Activated T-helper 1 cell treated with Interleukin-2 at 50 U/mL for 16 hours (primary cell): ENCODE results near the gene CLEC2L.

Experiments
- DNase-seq: peaks from one replicate; pipeline ENCODE4 v3.0.0-alpha.2; 2020; ENCODE audit warnings: low read depth

CLEC2L gene

DNA sequence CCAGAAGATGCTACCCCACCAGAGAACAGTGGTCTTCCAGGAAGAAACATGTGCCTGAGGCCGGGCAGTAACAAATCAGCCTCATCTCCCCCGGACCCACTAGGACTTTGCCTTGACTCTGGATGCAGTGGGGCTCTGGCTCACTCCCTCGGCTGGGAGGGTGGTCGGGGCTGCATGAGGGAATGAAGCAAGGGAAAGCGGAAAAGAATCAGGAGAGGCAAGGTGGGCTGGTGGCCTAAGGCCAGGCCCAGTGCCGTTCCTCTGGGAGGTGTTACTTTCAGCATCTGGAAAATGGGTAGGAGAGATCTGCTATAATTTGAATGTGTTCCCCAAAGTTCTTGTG, 51.8 kb downstream of the CLEC2L start:
- DNase-seq = no peak

DNA sequence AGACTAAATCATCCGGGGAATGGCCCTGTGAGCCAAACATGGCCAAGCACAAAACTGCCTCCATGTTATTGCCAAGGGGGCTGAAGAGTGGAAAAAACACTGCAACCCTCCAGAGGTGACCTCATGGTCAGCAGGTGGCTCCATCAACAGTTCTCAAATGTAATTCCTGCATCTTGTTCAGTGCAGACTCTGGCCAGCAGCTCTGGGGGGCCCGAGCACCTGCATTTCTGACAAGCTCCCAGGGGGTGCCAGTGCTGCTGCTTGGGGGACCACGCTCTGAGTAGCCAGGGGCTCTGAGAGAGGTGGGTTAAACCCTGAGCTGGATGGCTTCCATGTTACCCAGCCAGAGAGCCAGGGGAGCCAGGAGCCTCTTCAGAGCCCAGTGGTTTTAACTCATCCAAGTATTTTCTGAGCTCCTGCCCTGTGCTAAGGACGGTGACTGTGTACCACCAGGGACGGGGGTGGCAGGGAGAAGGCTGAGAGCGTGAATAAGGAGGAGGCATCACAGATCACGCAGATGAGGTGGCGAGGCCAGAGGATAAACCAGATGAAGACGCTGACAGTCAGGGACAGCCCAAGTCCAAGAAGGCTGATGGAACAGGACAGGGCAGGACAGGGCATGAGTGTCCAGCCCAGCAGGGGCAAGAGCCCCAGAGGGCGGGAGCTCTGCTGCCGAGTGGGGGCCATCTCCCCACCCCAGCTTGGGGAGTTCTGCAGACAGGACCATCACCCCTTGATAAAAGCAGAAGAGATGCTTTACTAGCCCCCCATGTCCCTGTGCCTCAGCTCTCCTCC, 52.9 kb downstream of the CLEC2L start:
- no peak for DNase-seq

DNA sequence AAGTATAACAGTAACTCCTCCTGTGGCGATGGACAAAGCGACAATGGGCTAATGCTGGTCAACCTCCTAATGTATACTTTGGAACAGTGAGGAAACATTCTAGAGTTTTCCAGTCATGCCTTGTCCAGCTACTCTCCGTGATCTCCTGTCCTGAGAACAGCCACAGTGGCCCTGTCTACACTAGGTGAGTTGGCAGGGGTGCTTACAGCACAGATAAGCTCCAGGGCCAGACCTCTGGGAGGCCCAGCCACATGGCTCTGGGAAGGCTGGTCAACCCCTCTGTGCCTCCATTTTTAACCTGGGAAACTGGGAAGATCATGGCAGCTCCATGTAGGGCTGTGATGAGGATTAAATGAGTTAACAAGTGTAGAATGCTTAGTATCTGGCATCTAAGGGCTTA, 57.0 kb downstream of the CLEC2L start:
- DNase-seq = no peak

DNA sequence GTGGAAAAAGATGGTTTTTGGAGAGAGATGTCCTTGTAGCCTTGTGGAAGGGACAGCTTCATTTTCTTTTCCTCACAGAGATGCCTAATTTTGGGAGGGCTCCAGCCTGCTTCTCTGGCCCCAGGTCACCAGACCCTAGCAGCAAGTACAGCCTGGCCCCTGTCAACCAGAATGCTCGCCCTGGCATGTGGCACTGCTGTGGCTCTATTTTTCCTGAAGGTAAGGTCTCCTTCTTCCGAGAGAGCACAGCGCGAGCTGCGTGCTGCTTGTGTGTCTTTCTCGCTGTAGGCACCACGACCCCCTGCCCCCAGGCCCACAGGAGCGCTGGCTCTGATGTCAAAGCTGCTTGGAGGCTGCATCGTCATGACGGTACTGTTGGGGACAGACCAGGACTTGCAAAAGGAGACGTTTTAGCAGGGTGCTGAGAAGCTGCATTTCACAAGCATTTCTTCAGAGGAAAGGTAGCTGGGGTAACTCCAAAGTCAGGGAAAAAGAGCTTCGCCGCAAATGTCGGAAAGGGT, 58.7 kb downstream of the CLEC2L start:
- no peak for DNase-seq

DNA sequence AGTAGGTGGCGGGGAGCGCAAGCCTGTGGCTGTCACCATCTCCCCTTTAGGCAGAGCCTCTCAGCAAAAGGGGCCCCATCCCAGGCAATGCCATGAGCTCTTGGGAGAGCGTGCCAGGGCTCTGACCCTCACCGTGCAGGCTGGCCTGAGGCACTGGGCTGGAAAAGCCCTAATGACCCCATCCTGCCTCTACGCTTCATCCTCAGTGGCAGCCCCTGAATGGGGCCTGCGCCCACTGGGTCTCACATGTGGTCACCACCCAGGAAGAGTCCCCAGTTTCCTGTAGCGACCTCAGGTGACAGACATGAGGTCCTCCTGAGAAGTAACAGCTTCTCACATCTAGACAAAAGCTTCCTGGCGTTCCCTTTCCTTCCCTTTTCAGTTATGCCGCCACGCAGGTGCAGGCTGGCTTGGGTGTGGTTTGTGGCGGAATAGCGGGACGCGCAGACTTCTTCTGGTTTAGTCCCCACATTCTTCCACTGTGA, 59.2 kb downstream of the CLEC2L start:
- no peak for DNase-seq

DNA sequence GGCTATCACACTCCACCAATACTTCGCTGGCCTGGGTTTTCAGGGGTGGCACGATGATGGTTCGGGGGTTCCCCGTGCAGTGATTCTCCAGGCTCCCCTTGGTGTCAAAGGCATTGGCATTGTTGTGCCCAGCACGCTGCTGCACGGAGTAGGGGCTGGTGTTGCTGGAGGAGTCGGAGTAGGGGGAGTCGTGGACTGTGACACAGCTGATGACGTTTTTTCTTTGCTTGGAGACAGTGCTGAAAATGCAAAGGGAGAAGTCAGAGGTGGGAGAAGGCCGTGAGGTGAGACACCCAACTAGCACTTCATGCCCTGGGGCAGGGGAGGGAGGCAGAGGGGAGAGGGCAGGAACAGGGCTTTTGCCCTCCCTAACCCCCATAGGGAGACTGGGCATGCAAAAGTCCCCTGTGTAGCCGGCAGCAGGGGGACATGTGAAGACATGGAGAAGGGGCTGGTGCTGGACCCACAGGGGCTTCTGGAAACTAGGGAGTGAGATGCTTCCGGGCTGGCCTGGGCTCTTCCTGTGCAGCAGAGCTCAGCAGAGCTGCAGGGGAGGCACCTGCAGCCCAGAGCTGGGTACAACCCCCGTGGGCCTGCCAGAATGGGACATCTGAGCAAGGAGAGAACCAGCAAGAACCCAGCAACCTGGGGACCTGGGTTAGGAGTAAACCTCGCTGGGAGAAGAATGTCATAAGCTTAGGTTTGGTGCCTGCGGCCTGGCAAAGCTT, 60.5 kb downstream of the CLEC2L start:
- DNase-seq = no peak

DNA sequence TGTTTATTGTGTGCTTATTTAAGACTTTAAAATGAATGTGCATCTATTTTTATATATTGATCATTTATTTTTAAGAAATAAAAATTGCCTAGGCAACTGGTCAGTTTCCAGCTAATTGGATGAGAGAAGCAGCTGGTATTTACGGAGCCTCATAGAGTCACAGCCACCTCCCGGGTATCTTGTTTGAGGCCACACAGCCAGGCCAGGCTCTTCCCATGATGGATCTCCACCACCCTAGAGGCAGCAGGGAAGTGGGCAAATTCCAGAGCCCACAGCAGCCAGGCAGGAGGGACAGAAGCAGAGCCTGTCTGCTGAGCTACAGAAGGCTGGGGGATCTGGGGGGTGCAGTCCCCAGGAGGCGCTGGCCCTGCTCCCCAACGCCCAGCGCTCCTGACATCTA, 61.6 kb downstream of the CLEC2L start:
- DNase-seq = no peak

DNA sequence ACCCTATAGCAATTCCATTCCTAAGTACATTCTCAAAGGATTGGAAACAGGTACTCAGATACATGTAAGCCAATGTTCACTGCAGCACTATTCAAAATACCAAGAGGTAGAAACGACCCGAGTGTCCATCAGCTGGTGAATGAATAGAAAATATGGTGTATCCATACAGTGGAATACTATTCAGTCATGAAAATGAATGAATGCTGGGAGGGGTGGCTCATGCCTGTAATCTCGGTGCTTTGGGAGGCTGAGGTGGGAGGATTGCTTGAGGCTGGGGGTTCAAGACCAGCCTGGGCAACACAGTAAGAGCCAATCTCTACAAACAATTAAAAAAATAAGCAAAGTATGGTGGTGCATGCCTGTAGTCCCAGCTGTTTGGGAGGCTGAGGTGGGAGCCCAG, 62.8 kb downstream of the CLEC2L start:
- DNase-seq = no peak

DNA sequence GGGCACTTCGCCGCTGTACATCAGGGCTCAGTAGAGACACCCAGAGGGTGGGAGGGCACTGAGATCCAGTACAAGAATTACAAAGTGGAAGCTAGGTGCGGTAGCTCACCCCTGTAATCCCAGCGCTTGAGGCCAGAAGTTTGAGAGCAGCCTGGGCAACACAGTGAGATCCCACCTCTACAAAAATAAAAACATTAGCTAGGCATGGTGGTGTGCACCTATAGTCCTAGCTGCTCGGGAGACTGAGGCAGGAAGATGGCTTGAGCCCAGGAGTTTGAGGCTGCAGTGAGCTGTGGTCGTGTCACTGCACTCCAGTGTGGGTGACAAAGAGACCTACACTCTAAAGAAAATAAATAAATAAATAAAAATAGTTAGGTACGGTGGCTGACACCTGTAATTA, 64.0 kb downstream of the CLEC2L start:
- DNase-seq = no peak

DNA sequence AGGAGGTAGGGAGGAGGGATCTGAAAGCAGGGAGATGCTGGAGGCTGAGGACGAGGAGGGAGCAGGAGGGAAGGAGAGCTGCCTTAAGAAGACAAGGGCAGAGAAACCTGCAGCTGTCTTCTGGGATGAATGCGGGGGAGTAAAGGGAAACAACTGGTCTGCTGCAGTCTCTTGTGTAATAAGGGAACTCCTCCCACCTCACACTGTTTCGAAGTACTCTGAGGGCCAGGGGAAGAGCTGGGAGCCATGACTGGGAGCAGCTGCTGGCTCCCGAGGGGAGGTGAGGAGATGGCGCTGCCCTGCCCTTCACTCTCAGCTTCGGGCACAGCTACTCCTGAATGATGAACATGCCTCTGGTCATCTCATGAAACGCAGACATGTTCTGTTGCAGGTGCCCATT, 65.1 kb downstream of the CLEC2L start:
- no peak for DNase-seq

DNA sequence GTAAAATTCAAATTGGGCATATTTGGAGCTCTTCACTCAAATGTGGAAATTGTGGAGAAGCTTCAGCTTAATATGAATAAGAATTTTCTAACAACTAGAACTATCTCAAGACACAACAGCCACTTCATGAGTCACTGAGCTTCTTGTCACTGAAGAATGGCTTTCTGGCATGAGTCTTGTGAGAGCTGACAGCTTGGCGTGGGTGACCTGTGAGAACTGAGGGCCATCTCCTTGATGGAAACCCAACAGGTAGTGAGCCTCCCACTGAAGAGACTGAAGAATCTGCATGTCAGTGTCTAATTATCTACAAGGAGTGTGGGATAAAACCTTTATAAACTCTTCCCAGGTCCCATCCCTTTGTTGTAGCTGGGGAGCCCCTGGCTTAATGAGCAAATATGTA, 66.0 kb downstream of the CLEC2L start:
- DNase-seq = no peak

DNA sequence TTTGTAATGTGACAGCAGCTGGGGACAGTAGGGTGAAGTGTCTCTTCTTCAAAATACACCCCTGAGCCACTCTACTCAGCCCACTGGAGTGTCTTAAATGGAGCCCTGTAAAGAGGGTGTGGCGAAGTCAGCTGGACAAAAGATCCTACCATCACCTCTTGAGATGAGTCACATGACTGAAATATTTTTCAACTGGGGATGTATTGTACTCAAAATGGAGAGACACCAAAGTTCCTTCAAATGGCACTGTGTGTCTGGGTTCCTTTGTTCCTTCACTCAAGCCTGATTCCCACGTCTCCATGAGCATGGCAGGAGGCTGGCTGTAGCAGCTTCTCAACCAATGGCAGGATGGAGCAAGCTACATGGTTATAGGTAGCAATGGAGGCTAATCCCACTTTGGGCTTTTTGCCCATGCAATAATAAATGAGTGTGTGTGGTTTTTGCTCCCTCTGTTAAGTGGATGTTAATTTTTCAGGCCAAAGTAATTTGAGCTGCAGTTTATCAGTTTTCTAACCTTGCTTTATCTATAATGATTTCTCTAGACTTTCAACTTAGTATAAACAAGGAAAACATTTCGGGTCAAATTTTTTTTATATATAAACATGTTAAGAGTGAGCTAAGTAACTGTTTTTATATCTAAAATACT, 68.2 kb downstream of the CLEC2L start:
- no peak for DNase-seq

DNA sequence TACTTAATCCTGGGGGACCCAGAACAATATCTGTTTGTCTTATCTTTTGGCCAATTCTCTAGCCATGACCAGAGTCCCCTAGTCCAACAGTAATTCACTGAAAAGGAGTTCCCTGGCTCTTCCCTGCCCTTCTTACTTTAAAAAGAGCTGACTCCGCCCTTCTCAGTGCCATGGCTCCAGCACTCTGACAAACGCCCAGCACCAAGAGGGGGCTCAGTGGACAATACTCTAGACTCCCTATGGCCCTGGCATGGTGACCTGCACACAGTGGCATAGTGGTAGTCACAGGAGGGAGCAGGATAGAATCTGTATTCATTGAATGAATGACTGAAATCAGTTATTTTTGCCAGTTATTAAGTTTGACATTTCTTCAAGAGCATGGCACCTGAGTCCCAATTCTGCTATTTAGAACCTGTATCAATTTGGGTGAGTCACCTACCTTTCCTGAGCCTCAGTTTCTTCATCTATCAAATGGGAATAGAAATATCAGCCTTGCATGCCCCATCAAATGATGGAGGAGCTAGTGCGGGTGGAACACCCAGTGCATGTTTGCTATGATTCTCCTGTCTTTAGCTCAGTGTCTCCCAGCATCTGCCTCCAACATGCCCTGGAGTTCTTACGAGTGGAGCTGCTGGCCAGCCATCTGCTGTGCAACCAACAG, 69.4 kb downstream of the CLEC2L start:
- no peak for DNase-seq

DNA sequence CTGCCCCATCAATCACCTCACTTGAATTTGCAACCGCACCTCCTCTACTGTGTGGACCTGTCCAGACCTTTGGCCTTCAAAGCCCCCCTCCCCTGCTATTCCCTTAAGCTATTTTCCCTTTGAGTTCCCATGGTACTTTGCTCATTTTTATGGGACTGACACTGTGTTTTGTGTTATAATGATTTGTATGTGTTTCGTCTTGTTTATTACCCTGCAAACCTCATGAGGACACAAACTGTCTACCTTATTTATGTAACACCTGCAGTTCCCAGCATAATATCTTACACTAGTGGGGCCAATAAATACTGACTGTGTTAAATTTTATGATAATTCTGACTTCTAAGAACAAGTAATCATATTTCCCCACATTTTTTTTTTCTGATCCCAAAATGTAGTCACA, 70.6 kb downstream of the CLEC2L start:
- no peak for DNase-seq
